HG03457 (cell line): Measurements from ENCODE around the gene DDX39A.
"Not testable (repeated sequence)": the region's sequence is repeated elsewhere in the genome, so short reads cannot be mapped to it uniquely, and the experiment has no call there.

Experiments
- ATAC-seq: cut with Tn5 transposase; IDR thresholded peaks from one replicate; pipeline ENCODE4 v1.9.1; 2021; ENCODE audit warnings: moderate number of reproducible peaks; ENCODE audit not compliant: unreplicated experiment

Gene DDX39A

GRCh38 chr19:14409146-14410023 is 9.8 kb downstream of the DDX39A start:
- no peak for ATAC-seq

DNA sequence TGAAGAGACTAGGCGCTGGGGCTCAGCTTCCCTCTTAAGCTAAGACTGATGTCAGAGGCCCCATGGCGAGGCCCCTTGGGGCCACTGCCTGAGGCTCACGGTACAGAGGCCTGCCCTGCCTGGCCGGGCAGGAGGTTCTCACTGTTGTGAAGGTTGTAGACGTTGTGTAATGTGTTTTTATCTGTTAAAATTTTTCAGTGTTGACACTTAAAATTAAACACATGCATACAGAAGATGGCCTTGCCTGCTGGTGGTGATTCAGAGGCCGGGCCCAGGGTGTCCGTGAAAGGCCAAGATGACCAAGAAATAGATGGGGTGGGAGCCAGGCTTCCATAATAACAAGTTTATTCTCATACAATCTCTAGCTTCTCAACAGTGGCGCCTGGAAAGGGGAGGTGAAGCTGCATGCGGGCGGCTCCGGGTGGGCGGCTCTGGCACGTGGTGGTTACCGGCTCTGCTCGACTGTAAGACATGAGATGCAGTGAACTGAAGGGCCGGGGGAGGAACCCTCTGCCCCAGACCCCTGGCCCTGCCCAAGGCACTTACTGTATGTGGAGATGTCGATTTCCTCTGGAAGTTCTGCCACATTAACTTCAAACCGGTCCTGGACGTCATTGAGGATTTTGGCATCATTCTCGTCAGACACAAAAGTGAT is 10.5 kb downstream of the DDX39A start:
- ATAC-seq: no peak

DNA sequence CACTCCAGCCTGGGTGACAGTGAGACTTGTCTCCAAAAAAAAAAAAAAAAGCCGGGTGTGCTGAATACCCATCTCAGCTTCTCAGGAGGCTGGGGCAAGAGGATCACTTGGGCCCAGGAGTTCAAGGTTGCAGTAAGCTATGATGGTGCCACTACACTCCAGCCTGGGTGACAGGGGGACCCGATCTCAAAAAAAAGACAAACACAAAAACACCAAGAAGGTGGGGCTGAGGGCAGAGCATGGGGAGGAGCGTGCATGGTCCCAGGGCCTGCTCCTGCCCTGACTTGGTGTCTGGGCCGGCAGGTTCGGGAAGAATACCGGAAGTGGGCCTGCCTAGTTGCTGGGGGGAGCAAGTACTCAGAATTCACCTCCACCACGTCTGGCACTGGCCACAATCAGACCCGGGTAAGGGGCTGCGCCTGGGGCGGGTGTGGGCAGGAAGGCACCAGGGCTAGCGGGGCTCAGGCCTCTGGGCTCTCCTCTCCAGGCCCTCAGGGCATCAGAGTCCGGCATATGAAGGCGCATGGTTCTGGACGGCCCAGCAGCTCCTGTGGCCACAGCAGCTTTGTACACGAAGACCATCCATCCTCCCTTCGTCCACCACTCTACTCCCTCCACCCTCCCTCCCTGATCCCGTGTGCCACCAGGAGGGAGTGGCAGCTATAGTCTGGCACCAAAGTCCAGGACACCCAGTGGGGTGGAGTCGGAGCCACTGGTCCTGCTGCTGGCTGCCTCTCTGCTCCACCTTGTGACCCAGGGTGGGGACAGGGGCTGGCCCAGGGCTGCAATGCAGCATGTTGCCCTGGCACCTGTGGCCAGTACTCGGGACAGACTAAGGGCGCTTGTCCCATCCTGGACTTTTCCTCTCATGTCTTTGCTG is 11.3 kb downstream of the DDX39A start:
- no peak for ATAC-seq

- no peak for ATAC-seq
Observed at GRCh38 chr19:14406645-14407401, 12.3 kb downstream of the DDX39A start.

DNA sequence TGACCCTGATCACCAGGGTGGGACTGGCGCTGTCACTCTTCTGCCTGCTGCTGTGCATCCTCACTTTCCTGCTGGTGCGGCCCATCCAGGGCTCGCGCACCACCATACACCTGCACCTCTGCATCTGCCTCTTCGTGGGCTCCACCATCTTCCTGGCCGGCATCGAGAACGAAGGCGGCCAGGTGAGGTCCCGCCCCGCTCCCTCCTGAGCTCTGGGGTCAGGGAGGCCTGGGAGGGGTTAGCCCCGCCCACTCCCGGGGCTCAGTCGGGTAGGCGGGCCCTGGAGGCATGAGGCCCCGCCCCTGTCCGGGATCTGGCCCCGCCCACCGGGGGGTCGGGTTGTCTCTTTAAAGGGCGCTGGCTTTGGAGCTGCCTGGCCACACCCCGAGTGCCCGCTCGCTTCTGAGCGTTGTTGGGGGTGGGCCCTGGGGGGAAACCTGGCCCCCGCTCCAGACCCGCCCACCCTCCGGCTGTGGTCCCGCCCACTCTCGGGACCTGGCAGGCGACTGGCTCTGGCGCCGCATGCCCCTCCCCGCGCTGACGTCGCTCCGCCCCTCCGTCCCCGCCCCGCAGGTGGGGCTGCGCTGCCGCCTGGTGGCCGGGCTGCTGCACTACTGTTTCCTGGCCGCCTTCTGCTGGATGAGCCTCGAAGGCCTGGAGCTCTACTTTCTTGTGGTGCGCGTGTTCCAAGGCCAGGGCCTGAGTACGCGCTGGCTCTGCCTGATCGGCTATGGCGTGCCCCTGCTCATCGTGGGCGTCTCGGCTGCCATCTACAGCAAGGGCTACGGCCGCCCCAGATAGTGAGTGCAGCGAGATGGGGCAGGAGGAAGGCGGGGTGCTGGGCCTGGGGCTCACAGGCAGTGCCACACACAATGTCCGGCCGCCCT is 13.1 kb downstream of the DDX39A start:
- ATAC-seq: peak; percentile 45

- no peak for ATAC-seq
Observed at GRCh38 chr19:14405380-14405757, 13.8 kb downstream of the DDX39A start.

DNA sequence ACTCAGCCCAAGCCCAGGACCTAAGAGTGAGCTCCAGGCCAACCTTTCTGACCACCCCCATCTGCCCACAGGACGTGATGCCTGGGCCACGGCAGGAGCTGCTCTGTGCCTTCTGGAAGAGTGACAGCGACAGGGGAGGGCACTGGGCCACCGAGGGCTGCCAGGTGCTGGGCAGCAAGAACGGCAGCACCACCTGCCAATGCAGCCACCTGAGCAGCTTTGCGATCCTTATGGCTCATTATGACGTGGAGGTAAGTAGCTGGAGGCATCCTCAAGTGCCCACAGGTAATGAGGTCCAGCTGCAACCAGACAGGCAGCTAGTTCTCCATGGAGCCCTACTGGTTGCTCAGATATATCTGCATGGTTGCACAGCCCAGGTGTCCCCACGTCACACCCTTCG is 14.8 kb downstream of the DDX39A start:
- no peak for ATAC-seq

DNA sequence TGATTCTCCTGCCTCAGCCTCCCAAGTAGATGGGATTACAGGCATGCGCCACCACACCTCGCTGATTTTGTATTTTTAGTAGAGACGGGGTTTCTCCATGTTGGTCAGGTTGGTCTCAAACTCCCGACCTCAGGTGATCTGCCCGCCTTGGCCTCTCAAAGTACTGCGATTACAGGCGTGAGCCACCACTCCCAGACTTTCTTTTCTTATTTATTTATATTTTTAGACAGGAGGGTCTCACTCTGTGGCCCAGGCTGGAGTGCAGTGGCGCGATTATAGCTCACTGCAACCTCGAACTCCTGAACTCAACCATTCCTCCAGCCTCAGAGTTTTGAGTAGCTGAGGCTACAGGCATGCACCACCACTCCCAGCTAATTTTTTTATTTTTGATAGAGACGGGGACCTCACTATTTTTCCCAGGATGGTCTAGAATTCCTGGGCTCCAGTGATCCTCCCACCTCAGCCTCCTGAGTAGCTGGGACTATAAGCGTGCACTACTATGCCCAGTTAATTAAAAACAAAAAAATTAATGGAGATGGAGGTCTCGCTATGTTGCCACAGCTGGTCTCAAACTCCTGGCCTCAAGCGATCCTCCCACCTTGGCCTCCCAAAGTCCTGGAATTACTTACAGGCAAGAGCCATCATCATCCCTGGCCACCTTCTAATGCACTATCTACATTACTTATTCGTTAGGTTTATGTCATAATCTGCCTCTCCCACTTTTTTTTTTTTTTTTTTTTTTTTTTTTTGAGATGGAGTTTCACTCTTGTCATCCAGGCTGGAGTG is 15.8 kb downstream of the DDX39A start:
- ATAC-seq: not testable (repeated sequence)

DNA sequence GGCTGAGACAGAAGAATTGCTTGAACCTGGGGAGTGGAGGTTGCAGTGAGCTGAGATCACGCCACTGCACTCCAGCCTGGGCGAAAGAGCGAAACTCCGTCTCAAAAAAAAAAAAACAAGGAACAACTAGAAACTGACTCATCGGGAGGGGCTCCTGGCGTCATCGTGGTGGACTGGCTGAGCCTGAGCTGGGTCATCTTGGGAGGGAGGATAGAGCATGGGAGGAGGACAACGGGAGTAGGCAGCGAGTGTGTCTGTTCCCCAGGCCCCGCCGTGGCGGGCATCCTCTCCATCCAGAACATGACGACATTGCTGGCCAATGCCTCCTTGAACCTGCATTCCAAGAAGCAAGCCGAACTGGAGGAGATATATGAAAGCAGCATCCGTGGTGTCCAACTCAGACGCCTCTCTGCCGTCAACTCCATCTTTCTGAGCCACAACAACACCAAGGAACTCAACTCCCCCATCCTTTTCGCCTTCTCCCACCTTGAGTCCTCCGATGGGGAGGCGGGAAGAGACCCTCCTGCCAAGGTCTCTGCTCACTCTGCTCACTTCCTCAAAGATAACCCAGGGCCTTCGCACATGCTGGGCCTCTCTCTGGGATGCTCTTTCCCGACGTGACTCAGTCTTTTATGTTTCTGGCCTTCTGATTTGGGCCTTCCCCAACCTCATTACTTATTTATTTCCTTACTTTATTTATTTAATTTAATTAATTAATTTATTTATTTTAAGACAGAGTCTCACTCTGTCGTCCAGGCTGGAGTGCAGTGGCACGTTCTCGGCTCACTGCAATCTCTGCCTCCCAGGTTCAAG is 16.6 kb downstream of the DDX39A start:
- ATAC-seq: no peak

DNA sequence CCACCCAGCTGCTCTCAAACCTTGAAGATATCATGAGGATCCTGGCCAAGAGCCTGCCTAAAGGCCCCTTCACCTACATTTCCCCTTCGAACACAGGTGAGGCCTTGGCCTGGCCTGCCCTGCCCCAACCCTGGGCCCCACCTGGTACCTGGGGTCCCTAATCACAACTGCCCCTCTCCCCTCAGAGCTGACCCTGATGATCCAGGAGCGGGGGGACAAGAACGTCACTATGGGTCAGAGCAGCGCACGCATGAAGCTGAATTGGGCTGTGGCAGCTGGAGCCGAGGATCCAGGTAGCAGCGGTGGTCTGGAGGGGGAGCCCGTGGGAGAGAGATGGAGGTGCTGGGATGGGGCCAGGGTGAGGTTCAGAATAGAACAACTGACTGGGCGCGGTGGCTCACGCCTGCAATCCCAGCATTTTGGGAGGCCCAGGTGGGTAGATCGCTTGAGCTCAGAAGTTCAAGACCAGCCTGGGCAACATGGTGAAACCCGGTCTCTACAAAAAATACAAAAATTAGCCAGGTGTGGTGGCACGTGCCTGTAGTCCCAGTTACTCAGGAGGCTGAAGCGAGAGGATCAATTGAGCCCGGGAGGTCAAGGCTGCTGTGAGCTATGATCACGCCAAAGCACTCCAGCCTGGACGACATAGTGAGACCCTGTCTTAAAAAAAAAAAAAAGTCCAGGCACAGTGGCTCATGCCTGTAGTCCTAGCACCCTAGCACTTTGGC is 17.5 kb downstream of the DDX39A start:
- no peak for ATAC-seq

DNA sequence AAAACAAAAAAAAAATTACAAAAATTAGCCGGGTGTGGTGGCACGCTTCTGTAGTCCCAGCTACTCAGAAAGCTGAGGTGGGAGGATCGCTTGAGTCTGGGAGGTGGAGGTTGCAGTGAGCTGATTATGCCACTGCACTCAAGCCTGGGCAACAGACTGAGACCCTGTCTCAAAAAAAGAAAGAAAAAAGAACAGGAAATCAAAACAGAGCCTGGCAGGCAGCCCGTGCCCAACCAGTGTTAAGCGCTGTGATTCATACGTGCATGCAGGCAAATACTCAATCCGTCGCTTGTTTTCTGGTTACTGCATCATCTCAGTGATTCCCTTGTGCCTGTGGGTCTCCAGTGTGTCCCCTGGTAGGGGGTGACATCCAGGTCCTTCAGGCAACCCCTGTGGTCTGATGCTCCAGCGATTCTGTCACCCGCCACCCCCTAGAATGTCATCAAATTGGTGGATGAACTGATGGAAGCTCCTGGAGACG is 18.1 kb downstream of the DDX39A start:
- no peak for ATAC-seq

- not testable (repeated sequence) for ATAC-seq
Observed at GRCh38 chr19:14397168-14397567, 22.0 kb downstream of the DDX39A start.

- not testable (repeated sequence) for ATAC-seq
Observed at GRCh38 chr19:14396730-14397129, 22.4 kb downstream of the DDX39A start.

GRCh38 chr19:14395710-14396336 is 23.3 kb downstream of the DDX39A start:
- ATAC-seq: no peak

DNA sequence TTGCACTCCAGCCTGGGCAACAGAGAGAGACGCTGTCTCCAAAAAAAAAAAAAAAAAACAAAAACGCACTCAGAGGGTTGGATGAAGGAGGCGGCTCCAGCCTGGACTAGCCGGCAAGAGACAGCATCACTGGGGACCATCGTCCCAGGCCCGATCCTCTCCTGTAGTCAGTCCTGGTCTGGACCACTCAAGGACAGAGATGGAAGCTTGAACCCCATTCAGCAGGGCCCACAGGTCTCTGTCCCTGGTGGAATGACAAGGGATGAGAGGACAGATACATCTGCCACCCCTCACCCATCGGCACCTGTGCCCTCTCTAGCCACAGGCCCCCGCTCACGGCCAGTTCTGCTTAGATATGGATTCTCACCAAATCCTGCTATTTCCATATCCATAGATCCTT is 23.9 kb downstream of the DDX39A start:
- ATAC-seq: no peak

DNA sequence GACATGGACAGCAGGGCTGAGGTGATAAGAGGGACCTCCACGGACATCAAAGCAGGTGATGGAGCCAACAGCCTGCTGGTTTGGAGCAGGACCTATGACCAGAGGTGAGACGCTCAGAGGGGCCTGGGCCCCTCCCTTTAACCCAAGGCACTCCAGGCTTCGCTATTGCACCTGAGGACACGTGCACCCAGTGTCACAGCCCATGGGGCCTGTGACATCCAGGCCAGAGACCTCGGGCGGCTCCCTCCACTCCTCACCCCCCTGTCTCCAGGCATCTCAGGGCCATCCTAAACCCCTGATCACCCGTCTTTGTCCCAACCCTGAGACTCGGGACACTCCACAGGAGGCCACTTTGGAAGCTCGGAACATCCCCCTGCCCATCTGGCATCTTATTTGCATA is 25.0 kb downstream of the DDX39A start:
- ATAC-seq: no peak

GRCh38 chr19:14393329-14393728 is 25.8 kb downstream of the DDX39A start:
- no peak for ATAC-seq
